IMR-90 (cell line): ENCODE data around the gene GATAD2A. TPM values are rescaled to one million over a fixed set of nuclear protein-coding genes. Genes with fewer than 3 reads are reported as not detected.

ENCODE experiments used
- ATAC-seq: fragments of 200-7000 bp; cut with Tn5 transposase; 2 replicates; pipeline ENCODE4 v1.9.1; 2020; ENCODE audit warnings: low read depth, mild to moderate bottlenecking, moderate library complexity
- BruUV-seq: library from RNA; stranded (reverse); fragments of 400-500 nt; replicated peaks from 2 replicates; lab custom pipeline; 2021; lab: Mats Ljungman, UMichigan
- CTCF ChIA-PET: fragments of 300-600 bp; formaldehyde crosslinking; extraction: SDS; loops from one replicate; lab custom pipeline; 2021; ENCODE audit warnings: antibody characterized with exemption; lab: Yijun Ruan, JAX
- POLR2A ChIA-PET: fragments of 300-600 bp; sonication (Branson Sonifier 250); formaldehyde crosslinking; loops from one replicate; lab custom pipeline; 2022; ENCODE audit warnings: antibody characterized with exemption; ENCODE audit not compliant: unreplicated experiment; lab: Charles Lee
- DNase-seq: peaks from one replicate; pipeline ENCODE4 v3.0.0; 2013
- H2AFZ ChIP-seq: replicated peaks from 2 replicates; pipeline ENCODE3; 2013; ENCODE audit warnings: low read length, mild to moderate bottlenecking; ENCODE audit not compliant: poor library complexity
- H2AK5ac ChIP-seq: 2 replicates; pipeline ENCODE4 v1.6.1; 2013; ENCODE audit warnings: low read depth, low read length, inconsistent platforms
- H2AK9ac ChIP-seq: replicated peaks from 2 replicates; pipeline ENCODE3; 2013; ENCODE audit warnings: mild to moderate bottlenecking, low read depth, low read length, moderate library complexity; ENCODE audit not compliant: poor library complexity
- H2BK120ac ChIP-seq: 2 replicates; pipeline ENCODE4 v1.6.1; 2013; ENCODE audit warnings: low read depth, low read length, inconsistent platforms
- H2BK15ac ChIP-seq: 3 replicates; pipeline ENCODE4 v1.6.1; 2013; ENCODE audit warnings: low read depth, low read length, inconsistent platforms
- H2BK20ac ChIP-seq: 2 replicates; pipeline ENCODE4 v1.6.1; 2013; ENCODE audit warnings: low read depth, mild to moderate bottlenecking, inconsistent platforms, low read length, moderate library complexity
- H2BK5ac ChIP-seq: 2 replicates; pipeline ENCODE4 v1.6.1; 2013; ENCODE audit warnings: mild to moderate bottlenecking, low read depth, low read length, inconsistent platforms; ENCODE audit not compliant: poor library complexity, severe bottlenecking
- H3K14ac ChIP-seq: replicated peaks from 2 replicates; pipeline ENCODE4 v1.6.1; 2013; ENCODE audit warnings: low read depth, low read length, inconsistent platforms
- H3K18ac ChIP-seq: 2 replicates; pipeline ENCODE4 v1.6.1; 2013; ENCODE audit warnings: low read depth, low read length, control low read depth
- H3K23ac ChIP-seq: 2 replicates; pipeline ENCODE4 v1.6.1; 2013; ENCODE audit warnings: low read depth, low read length, inconsistent platforms
- H3K27ac ChIP-seq: 2 replicates; pipeline ENCODE4 v1.5.1; 2013; ENCODE audit warnings: mild to moderate bottlenecking, control low read depth, low read length; ENCODE audit not compliant: insufficient read depth
- H3K27me3 ChIP-seq: 2 replicates; pipeline ENCODE4 v1.6.1; 2013; ENCODE audit warnings: low read length; ENCODE audit not compliant: control insufficient read depth, insufficient read depth
- H3K36me3 ChIP-seq: 2 replicates; pipeline ENCODE4 v1.6.1; 2013; ENCODE audit warnings: low read length, mixed read lengths; ENCODE audit not compliant: control insufficient read depth, insufficient read depth
- H3K4ac ChIP-seq: 2 replicates; pipeline ENCODE4 v1.6.1; 2013; ENCODE audit warnings: low read depth, low read length, inconsistent platforms
- H3K4me1 ChIP-seq: 2 replicates; pipeline ENCODE4 v1.6.1; 2013; ENCODE audit warnings: low read length, mixed read lengths; ENCODE audit not compliant: control insufficient read depth, insufficient read depth
- H3K4me2 ChIP-seq: 2 replicates; pipeline ENCODE4 v1.6.1; 2013; ENCODE audit warnings: low read depth, mild to moderate bottlenecking, control low read depth, low read length, moderate library complexity
- H3K4me3 ChIP-seq: 2 replicates; pipeline ENCODE4 v1.5.1; 2013; ENCODE audit warnings: low read depth, mild to moderate bottlenecking, control low read depth, low read length, moderate library complexity; ENCODE audit not compliant: insufficient read depth
- H3K56ac ChIP-seq: 2 replicates; pipeline ENCODE4 v1.6.1; 2013; ENCODE audit warnings: low read length, inconsistent platforms; ENCODE audit not compliant: insufficient read depth; ENCODE audit errors: extremely low read depth
- H3K79me1 ChIP-seq, 2 experiments: 2 replicates each; pipeline ENCODE4 v1.6.1; 2013; ENCODE audit warnings: low read length in 2 of 2, inconsistent platforms in 1 of 2, low read depth in 1 of 2
- H3K9ac ChIP-seq: 2 replicates; pipeline ENCODE4 v1.6.1; 2013; ENCODE audit warnings: low read depth, low read length, control low read depth
- H3K9me1 ChIP-seq: 2 replicates; pipeline ENCODE4 v1.6.1; 2013; ENCODE audit warnings: low read length, inconsistent platforms; ENCODE audit not compliant: insufficient read depth
- H3K9me3 ChIP-seq: 2 replicates; pipeline ENCODE4 v1.6.1; 2013; ENCODE audit warnings: low read length; ENCODE audit not compliant: control insufficient read depth, insufficient read depth
- H4K20me1 ChIP-seq: 2 replicates; pipeline ENCODE4 v1.6.1; 2013; ENCODE audit warnings: low read length, inconsistent platforms; ENCODE audit not compliant: insufficient read depth
- H4K5ac ChIP-seq: 2 replicates; pipeline ENCODE4 v1.6.1; 2013; ENCODE audit warnings: mild to moderate bottlenecking, low read depth, low read length, control low read depth
- H4K8ac ChIP-seq, 2 experiments: 2 replicates each; pipeline ENCODE4 v1.6.1; 2013; ENCODE audit warnings: low read depth in 2 of 2, low read length in 2 of 2, control low read depth in 1 of 2, inconsistent platforms in 1 of 2
- H4K91ac ChIP-seq: 2 replicates; pipeline ENCODE4 v1.6.1; 2013; ENCODE audit warnings: low read depth, low read length, inconsistent platforms; ENCODE audit not compliant: insufficient read depth
- BHLHE40 ChIP-seq: fragments of 150-350 bp; IDR thresholded peaks from 2 replicates; pipeline ENCODE4 v1.6.1; 2016; ENCODE audit warnings: mild to moderate bottlenecking, low read depth, low read length
- CEBPB ChIP-seq: IDR thresholded peaks from 2 replicates; pipeline ENCODE4 v1.6.1; 2012; ENCODE audit warnings: low read depth, low read length, improper control_type of control experiment
- FOS ChIP-seq: fragments of 150-350 bp; IDR thresholded peaks from 2 replicates; pipeline ENCODE4 v1.6.1; 2016; ENCODE audit warnings: low read depth, low read length
- MAFK ChIP-seq: IDR thresholded peaks from 2 replicates; pipeline ENCODE4 v1.6.1; 2012; ENCODE audit warnings: low read depth, low read length, improper control_type of control experiment
- MAZ ChIP-seq: IDR thresholded peaks from 2 replicates; pipeline ENCODE4 v1.6.1; 2012; ENCODE audit warnings: low read depth, mild to moderate bottlenecking, low read length, improper control_type of control experiment, moderate library complexity, borderline replicate concordance
- MXI1 ChIP-seq: IDR thresholded peaks from 2 replicates; pipeline ENCODE4 v1.6.1; 2012; ENCODE audit warnings: low read depth, mild to moderate bottlenecking, low read length, moderate library complexity, borderline replicate concordance
- POLR2A ChIP-seq: IDR thresholded peaks from 2 replicates; pipeline ENCODE4 v1.6.1; 2012; ENCODE audit warnings: mild to moderate bottlenecking, low read depth, low read length
- RAD21 ChIP-seq: IDR thresholded peaks from 2 replicates; pipeline ENCODE4 v1.6.1; 2012; ENCODE audit warnings: low read length, improper control_type of control experiment
- RCOR1 ChIP-seq: IDR thresholded peaks from 2 replicates; pipeline ENCODE4 v1.6.1; 2012; ENCODE audit warnings: mild to moderate bottlenecking, low read length, improper control_type of control experiment; ENCODE audit not compliant: insufficient replicate concordance
- RFX5 ChIP-seq: IDR thresholded peaks from 2 replicates; pipeline ENCODE4 v1.8.0; 2012; ENCODE audit warnings: low read depth, mild to moderate bottlenecking, low read length, moderate library complexity
- SMC3 ChIP-seq: fragments of 150-350 bp; IDR thresholded peaks from 2 replicates; pipeline ENCODE4 v1.6.1; 2016; ENCODE audit warnings: low read depth, mild to moderate bottlenecking, antibody characterized with exemption, low read length, moderate library complexity
- WGBS, 2 experiments: methylation state at CpG; one replicate each; pipeline versions ENCODE4 v1.1.5 to v1.1.7; 2013; ENCODE audit warnings: missing lambda C conversion rate in 2 of 2; ENCODE audit not compliant: insufficient read length in 1 of 2; ENCODE audit errors: extremely low coverage in 2 of 2; 5-methylcytosine and 5-hydroxymethylcytosine counted together
- dilution Hi-C: fragments of 300-500 bp; cut with HindIII; formaldehyde crosslinking; loops from one replicate; pipeline ENCODE4 v1.14.3; 2018; ENCODE audit warnings: low sequenced_read_pairs; ENCODE audit not compliant: unreplicated experiment
- in situ Hi-C: fragments of 300-500 bp; cut with MboI; formaldehyde crosslinking; loops from 3 replicates; pipeline ENCODE4 v1.14.3; 2019; ENCODE audit warnings: low sequenced_read_pairs, inconsistent platforms, mixed read lengths
- intact Hi-C: fragments of 100-400 bp; cut with micrococcal nuclease; formaldehyde crosslinking; loops from 2 replicates; pipeline ENCODE4 v1.10.0; 2022
- polyA plus RNA-seq, 3 experiments: library from polyadenylated mRNA; depleted of rRNA; stranded (reverse); fragments of >200 nt; gene quantifications; 2 replicates each; pipeline ENCODE4 v1.2.3, GENCODE V29; 2012; ENCODE audit warnings: low replicate concordance in 1 of 3
- total RNA-seq: library from RNA; depleted of rRNA; stranded (reverse); fragments of >200 nt; gene quantifications from 2 replicates; pipeline ENCODE4 v1.2.3, GENCODE V29; 2012
- TF ChIP-seq, protein P1 (sequence below): fragments of 150-350 bp; IDR thresholded peaks from 2 replicates; pipeline ENCODE4 v1.6.1; 2017; ENCODE audit warnings: mild to moderate bottlenecking, antibody characterized with exemption, low read length, low read depth

The GATAD2A gene
- total and polyA plus RNA-seq, 2 of the 4 experiments (the other 2 are of a cell fraction), result 23.5 to 33.2 TPM

DNA sequence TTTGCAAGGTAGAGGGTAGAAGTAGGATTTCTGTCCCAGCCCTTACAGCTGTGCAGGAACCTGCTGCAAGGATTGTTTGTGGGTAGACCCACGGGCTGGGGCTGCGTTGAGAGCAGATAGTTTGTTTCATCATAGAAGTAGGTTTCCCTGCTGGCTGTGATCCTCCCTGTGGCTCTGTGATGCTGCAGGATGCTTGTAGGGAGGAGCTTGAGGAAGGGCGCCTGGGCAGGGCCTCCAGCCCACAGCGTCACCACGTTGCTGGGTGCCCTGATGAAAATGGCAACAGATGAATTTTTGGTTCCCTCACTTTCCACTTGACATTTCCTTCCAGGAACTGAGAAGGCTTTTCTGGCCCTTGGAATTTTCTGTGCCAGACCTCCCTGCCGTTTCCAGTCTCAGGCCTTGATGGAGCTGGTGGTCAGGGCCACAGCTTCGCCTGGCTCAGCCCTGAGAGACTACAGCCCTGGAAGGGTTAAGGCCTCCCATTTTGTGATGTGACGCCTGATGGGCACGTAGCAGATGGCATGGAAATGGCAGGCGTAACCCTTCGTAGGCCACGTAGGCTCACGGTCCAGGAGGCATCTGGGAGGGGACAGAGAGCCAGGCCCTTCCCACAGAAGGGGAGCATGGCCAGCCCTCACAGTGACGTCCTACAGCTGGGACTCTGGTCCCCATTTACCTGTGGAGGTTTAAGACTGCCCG, 42.2 kb downstream of the GATAD2A start:
- intact Hi-C loops, result loop anchor here (5.0 kb wide), 1 partner anchor 35 kb away; no protein-coding TSS in a partner anchor
- Histone ChIP-seq H2AK9ac (no peak overlapping the region), H3K4ac (peak overlapping the region; percentile 30; the same call in 1 of the 2 replicates), H4K8ac (peak overlapping the region in 1 of 2 experiments; percentile 18; a peak in 1 of 4 replicates), H3K79me1 (peaks cover 24 to 95% of the 10 kb centered on the region in 2 experiments), H2BK5ac (no peak overlapping the region), H2AK5ac (no peak overlapping the region), H4K91ac (no peak overlapping the region), H3K9me3 (no peaks in the 10 kb centered on the region), H3K4me3 (no peak overlapping the region), H3K18ac (no peak overlapping the region), H3K9me1 (peaks cover 50% of the 10 kb centered on the region), H3K14ac (no peak overlapping the region), H3K27me3 (no peaks in the 10 kb centered on the region), H3K27ac (no peak overlapping the region), H3K4me1 (peaks cover 9% of the 10 kb centered on the region), H2BK120ac (no peak overlapping the region), H3K23ac (no peak overlapping the region), H2BK20ac (no peak overlapping the region), H2AFZ (no peak overlapping the region), H3K56ac (no peak overlapping the region), H3K4me2 (no peak overlapping the region), H3K36me3 (peaks cover 3% of the 10 kb centered on the region), H3K9ac (no peak overlapping the region), H4K5ac (no peak overlapping the region), H4K20me1 (peaks cover 91% of the 10 kb centered on the region), H2BK15ac (no peak overlapping the region)
- dilution Hi-C loops, result no loop called here
- ATAC-seq (peak; percentile 21; the same call in 1 of the 2 replicates), DNase-seq (peak; percentile 28)
- ChIA-PET POLR2A (no interaction called here), CTCF (no interaction called here)
- no TSS peak for BruUV-seq
- in situ Hi-C loops, result no loop called here
- TF ChIP-seq SMC3, result no peak
- no peak for TF ChIP-seq RAD21
- no peak for TF ChIP-seq MXI1
- no peak for TF ChIP-seq MAFK
- TF ChIP-seq MAZ, result no peak
- no peak for TF ChIP-seq POLR2A
- no peak for TF ChIP-seq RCOR1
- TF ChIP-seq CEBPB, result no peak
- TF ChIP-seq BHLHE40, result no peak
- no peak for TF ChIP-seq FOS
- no peak for TF ChIP-seq RFX5
- TF ChIP-seq, protein P1, sequence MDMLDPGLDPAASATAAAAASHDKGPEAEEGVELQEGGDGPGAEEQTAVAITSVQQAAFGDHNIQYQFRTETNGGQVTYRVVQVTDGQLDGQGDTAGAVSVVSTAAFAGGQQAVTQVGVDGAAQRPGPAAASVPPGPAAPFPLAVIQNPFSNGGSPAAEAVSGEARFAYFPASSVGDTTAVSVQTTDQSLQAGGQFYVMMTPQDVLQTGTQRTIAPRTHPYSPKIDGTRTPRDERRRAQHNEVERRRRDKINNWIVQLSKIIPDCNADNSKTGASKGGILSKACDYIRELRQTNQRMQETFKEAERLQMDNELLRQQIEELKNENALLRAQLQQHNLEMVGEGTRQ, result no peak
- WGBS, 2 experiments, result 83% methylated on average over 9 of the region's 15 CpGs; no CpG with 5 or more reads in 1 of the 2 experiments
